HEK293 (cell line): ENCODE measurements around the gene MMP24.

Source experiments
- KLF9 ChIP-seq: fragments of 450-650 bp; formaldehyde crosslinking; IDR thresholded peaks from 2 replicates; pipeline ENCODE4 v1.5.1; 2016; ENCODE audit warnings: missing biosample characterization, missing genetic modification characterization, low read depth
- WT1 ChIP-seq: fragments of 450-650 bp; formaldehyde crosslinking; IDR thresholded peaks from 2 replicates; pipeline ENCODE4 v1.5.1; 2016; ENCODE audit warnings: missing biosample characterization, missing genetic modification characterization
- ZNF585B ChIP-seq: fragments of 450-650 bp; formaldehyde crosslinking; IDR thresholded peaks from 2 replicates; pipeline ENCODE4 v1.5.1; 2016; ENCODE audit warnings: missing biosample characterization, missing genetic modification characterization
- TF ChIP-seq, protein P1 (sequence below): IDR thresholded peaks from 2 replicates; pipeline ENCODE4 v1.6.1; 2011; ENCODE audit warnings: mild to moderate bottlenecking, low read depth, low read length, borderline replicate concordance
- TF ChIP-seq, protein P2 (sequence below): fragments of 450-650 bp; formaldehyde crosslinking; IDR thresholded peaks from 2 replicates; pipeline ENCODE4 v1.5.1; 2016; ENCODE audit warnings: missing biosample characterization, missing genetic modification characterization
- TF ChIP-seq, protein P3 (sequence below): fragments of 450-650 bp; formaldehyde crosslinking; IDR thresholded peaks from 2 replicates; pipeline ENCODE4 v1.5.1; 2016; ENCODE audit warnings: missing biosample characterization, missing genetic modification characterization
- TF ChIP-seq, protein P4 (sequence below): fragments of 450-650 bp; formaldehyde crosslinking; IDR thresholded peaks from 2 replicates; pipeline ENCODE4 v1.5.1; 2016; ENCODE audit warnings: missing biosample characterization, missing genetic modification characterization
- TF ChIP-seq, protein P5 (sequence below): fragments of 450-650 bp; formaldehyde crosslinking; IDR thresholded peaks from 2 replicates; pipeline ENCODE4 v1.5.1; 2016; ENCODE audit warnings: missing biosample characterization, missing genetic modification characterization

DNA sequence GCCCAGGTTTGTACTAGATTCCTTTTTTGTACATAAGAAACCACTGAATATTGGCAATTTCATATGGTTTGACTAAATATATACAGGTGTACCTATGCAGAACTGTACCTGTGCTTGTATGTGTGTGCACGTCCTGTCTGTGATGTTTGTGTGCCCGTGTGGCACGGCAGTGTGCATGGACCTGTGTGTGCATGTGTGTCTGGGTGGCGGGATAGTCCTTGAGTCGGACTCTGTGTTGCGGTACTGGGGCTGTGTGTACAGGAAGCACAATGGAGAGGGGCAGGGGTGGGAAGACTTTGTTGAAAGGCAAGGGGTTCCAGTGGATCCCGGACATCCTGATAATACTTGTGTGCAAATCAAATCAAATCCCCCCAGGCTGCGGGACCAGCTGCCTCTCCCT is 69.2 kb downstream of the MMP24 start:
- TF ChIP-seq, protein P1, sequence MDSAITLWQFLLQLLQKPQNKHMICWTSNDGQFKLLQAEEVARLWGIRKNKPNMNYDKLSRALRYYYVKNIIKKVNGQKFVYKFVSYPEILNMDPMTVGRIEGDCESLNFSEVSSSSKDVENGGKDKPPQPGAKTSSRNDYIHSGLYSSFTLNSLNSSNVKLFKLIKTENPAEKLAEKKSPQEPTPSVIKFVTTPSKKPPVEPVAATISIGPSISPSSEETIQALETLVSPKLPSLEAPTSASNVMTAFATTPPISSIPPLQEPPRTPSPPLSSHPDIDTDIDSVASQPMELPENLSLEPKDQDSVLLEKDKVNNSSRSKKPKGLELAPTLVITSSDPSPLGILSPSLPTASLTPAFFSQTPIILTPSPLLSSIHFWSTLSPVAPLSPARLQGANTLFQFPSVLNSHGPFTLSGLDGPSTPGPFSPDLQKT, result no peak
- TF ChIP-seq WT1, result no peak
- TF ChIP-seq, protein P2, sequence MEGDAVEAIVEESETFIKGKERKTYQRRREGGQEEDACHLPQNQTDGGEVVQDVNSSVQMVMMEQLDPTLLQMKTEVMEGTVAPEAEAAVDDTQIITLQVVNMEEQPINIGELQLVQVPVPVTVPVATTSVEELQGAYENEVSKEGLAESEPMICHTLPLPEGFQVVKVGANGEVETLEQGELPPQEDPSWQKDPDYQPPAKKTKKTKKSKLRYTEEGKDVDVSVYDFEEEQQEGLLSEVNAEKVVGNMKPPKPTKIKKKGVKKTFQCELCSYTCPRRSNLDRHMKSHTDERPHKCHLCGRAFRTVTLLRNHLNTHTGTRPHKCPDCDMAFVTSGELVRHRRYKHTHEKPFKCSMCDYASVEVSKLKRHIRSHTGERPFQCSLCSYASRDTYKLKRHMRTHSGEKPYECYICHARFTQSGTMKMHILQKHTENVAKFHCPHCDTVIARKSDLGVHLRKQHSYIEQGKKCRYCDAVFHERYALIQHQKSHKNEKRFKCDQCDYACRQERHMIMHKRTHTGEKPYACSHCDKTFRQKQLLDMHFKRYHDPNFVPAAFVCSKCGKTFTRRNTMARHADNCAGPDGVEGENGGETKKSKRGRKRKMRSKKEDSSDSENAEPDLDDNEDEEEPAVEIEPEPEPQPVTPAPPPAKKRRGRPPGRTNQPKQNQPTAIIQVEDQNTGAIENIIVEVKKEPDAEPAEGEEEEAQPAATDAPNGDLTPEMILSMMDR (tag by site-specific recombination), result no peak
- TF ChIP-seq KLF9, result no peak
- TF ChIP-seq ZNF585B (tag by site-specific recombination), result no peak
- TF ChIP-seq, protein P3, sequence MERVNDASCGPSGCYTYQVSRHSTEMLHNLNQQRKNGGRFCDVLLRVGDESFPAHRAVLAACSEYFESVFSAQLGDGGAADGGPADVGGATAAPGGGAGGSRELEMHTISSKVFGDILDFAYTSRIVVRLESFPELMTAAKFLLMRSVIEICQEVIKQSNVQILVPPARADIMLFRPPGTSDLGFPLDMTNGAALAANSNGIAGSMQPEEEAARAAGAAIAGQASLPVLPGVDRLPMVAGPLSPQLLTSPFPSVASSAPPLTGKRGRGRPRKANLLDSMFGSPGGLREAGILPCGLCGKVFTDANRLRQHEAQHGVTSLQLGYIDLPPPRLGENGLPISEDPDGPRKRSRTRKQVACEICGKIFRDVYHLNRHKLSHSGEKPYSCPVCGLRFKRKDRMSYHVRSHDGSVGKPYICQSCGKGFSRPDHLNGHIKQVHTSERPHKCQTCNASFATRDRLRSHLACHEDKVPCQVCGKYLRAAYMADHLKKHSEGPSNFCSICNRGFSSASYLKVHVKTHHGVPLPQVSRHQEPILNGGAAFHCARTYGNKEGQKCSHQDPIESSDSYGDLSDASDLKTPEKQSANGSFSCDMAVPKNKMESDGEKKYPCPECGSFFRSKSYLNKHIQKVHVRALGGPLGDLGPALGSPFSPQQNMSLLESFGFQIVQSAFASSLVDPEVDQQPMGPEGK, result no peak
- TF ChIP-seq, protein P4, sequence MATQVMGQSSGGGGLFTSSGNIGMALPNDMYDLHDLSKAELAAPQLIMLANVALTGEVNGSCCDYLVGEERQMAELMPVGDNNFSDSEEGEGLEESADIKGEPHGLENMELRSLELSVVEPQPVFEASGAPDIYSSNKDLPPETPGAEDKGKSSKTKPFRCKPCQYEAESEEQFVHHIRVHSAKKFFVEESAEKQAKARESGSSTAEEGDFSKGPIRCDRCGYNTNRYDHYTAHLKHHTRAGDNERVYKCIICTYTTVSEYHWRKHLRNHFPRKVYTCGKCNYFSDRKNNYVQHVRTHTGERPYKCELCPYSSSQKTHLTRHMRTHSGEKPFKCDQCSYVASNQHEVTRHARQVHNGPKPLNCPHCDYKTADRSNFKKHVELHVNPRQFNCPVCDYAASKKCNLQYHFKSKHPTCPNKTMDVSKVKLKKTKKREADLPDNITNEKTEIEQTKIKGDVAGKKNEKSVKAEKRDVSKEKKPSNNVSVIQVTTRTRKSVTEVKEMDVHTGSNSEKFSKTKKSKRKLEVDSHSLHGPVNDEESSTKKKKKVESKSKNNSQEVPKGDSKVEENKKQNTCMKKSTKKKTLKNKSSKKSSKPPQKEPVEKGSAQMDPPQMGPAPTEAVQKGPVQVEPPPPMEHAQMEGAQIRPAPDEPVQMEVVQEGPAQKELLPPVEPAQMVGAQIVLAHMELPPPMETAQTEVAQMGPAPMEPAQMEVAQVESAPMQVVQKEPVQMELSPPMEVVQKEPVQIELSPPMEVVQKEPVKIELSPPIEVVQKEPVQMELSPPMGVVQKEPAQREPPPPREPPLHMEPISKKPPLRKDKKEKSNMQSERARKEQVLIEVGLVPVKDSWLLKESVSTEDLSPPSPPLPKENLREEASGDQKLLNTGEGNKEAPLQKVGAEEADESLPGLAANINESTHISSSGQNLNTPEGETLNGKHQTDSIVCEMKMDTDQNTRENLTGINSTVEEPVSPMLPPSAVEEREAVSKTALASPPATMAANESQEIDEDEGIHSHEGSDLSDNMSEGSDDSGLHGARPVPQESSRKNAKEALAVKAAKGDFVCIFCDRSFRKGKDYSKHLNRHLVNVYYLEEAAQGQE (tag by site-specific recombination), result no peak
- TF ChIP-seq, protein P5, sequence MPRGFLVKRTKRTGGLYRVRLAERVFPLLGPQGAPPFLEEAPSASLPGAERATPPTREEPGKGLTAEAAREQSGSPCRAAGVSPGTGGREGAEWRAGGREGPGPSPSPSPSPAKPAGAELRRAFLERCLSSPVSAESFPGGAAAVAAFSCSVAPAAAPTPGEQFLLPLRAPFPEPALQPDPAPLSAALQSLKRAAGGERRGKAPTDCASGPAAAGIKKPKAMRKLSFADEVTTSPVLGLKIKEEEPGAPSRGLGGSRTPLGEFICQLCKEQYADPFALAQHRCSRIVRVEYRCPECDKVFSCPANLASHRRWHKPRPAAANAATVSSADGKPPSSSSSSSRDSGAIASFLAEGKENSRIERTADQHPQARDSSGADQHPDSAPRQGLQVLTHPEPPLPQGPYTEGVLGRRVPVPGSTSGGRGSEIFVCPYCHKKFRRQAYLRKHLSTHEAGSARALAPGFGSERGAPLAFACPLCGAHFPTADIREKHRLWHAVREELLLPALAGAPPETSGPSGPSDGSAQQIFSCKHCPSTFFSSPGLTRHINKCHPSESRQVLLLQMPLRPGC (tag by site-specific recombination), result no peak
